Suppressor macrophage (primary cell): Measurements from ENCODE around the gene C5orf24.
"Not testable (repeated sequence)": the region's sequence is repeated elsewhere in the genome, so short reads cannot be mapped to it uniquely, and the experiment has no call there.

Experiments
- DNase-seq, 4 experiments: peaks; one replicate each; pipeline ENCODE4 v3.0.0-alpha.2; 2020 to 2022
- total RNA-seq, 17 experiments: gene quantifications; one replicate each; lab custom pipeline; 2026; ENCODE audit warnings: mixed read lengths in 6 of 17, inconsistent platforms in 3 of 17; lab: John Stamatoyannopoulos, UW

The C5orf24 gene
- total RNA-seq = 7.7 to 45.9 (median 28.6) reads per million in 17 experiments

DNA sequence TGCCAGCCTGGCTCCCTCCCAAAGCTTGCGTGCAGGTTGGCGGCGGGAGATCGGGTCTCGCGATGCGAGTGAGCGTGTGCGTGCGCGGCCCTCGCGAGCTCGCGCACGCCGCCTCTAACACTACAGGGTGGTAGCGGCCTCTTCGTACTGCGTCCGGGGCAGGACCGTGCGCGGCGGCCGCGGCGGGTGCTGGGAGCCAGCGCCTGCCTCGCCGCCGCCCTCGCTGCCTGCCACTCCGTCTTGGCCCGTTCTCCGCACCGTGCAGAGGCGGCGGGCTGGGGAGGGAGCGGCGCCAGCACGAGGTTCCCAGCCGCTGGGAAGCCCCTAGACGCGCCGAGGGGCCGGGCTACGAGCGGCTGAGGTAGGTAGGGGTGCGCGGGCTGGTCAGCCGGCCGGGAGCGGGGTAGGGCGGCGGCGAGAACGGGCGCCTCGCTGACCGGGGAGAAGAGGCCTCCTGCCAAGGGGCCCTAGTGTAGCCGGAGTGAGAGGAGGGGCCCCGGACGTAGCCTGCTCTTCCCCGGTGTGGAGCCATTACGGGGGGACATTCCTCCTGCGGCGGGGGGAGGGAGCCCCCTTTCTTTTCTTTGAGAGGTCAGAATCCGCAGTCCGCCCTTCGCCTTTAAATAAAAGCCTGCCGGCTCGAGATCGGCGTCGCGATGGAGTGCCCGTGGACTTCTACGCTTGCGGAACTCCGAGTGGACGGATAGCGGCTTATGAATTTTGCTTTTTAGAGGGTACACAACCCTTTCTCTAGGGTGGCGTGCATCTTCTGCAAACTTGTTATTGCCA, at the start of gene C5orf24:
Gene C5orf24 (plus strand): TSS at position 117 of the 789 bp plus-strand sequence. CDS start 8,933 bp downstream, outside the sequence.
- peak; percentile 98 to 99 (median 98) for DNase-seq

DNA sequence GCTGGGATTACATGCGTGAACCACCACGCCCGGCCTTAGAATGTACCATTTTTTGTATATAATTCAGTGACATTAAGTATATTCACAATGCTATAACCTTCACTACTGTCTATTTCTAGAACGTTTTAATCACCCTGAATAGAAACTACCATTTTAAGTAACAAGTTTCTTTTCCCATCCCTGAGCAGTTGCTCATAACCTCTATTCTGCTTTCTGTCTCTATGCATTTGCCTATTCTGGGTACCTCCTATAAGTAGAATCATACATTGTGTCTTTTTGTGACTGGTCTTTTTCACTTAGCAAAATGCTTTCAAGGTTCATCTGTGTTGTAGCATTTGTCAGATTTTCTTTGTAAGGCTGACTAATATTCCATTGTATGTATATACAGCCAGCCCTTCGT, 47.3 kb upstream of the C5orf24 start:
- DNase-seq = no peak

DNA sequence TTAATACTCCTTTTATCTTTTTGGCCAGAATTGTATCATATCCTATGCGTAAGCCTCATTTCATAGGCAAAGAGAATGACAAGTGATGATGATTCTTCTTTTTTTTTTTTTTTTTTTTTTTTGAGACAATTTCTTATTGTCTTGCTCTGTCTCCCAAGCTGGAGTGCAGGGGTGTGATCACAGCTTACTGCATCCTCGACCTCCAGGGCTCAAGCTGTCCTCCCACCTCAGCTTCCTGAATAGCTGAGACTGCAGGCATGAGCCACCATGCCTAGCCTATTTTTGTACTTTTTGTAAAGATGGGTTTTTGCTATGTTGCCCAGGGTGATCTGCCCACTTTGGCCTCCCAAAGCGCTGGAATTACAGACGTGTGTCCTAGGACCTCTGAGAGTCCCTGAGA, 41.9 kb upstream of the C5orf24 start:
- no peak for DNase-seq

DNA sequence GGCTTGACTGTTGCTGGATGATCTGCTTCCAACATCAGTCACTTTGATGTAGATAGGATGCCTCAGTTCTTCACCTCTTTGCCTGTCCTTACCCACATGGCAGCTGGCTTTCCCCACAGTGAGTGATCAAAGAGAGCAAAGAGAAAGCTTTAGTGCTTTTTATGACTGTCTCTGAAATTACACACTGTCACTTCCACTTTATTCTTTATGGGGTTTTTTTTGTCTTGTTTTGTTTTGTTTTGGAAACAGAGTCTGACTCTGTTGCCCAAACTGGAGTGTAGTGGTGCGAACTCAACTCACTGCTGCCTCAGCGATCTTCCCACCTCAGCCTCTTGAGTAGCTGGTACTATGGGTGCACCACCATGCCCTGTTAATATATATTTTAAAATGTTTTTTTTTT, 32.4 kb upstream of the C5orf24 start:
- DNase-seq = peak in 2 of 4 experiments; percentile 5 to 16

DNA sequence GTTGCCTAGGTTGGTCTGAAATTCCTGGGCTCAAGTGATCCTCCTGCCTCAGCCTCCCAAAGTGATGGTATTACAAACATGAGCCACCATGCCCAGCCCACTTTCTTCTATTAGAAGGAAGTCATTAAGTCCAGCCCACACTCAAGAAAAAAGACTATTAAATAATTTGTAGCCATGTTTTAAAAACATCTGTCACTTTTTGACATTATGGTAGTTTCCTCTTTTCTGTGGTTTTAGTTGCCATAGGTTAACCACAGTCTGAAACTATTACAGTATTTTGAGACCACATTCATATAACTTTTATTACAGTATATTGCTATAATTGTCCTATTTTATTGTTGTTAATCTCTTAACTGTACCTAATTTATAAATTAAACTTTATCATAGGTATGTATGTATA, 31.9 kb upstream of the C5orf24 start:
- peak in 2 of 4 experiments; percentile 51 to 52 for DNase-seq

DNA sequence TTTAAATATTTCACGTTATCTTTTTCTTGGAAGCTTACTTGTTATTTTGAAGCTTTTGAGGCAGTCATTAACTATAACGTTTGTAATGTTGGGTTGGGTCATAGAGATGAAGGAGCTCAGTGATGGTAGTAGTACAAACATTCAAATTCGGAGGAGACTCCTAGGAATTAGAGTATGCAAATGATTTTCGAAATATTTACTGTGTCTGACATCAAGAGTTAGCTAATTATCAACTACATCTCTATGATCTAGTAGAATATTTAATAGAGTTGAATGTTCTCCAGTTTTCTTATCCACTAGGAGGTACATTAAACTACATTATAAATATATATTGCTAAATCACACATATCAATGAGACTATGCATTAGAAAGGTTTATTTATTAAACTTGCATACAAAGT, 28.8 kb upstream of the C5orf24 start:
- no peak for DNase-seq

DNA sequence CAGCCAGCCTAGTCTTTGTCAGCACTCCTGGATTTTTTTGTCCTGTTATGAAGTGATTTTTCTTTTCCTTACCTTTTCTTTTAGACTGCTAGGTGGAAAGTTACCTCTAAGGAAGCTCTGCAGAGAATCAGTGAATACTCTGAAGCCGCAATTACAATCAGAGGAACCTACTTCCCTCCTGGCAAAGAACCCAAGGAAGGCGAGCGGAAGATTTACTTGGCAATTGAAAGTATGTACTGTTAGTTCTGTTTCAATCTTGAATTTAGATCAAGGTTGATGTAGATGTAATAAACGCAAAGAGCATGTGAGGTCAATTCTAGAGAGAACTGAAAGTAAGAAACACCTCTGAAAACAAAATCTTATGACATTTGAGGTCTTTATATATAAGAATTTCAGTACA, 27.0 kb upstream of the C5orf24 start:
- no peak for DNase-seq

DNA sequence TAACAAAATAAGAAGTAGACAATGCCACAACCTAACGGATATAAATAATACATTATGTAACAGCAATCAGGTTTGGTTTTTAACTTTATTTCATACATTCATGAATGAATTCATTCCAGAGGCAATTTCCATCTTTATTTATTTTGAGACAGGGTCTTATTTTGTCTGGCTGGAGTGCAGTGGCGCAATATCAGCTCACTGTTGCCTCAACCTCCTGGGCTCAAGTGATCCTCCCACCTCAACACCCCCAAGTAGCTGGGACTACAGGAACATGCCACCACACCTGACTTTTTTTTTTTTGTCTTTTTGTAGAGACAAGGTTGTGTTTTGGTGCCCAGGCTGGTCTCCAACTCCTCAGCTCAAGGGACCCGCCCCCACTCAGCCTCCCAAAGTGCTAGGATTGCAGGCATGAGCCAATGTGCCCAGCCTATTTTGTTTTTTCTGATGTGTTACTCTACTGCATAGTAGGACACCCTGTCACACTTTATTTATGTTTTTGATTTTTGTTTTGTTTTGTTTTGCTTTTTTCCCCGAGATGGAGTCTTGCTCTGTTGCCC, 26.3 kb upstream of the C5orf24 start:
- DNase-seq = peak in 1 of 4 experiments; percentile 3

DNA sequence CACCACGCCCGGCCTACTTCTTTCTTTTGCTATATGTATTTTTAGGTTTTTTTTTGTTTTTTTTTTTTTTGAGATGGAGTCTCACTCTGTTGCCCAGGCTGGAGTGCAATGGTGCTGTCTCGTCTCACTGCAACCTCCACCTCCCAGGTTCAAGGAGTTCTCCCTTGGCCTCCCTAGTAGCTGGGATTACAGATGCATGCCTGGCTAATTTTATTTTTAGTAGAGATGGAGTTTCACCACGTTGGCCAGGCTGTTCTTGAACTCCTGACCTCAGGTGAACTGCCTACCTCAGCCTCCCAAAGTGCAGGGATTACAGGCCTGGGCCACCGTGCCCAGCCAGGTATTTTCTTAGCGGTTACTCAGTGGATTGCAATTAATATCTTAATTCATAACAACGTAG, 23.9 kb upstream of the C5orf24 start:
- DNase-seq = no peak

DNA sequence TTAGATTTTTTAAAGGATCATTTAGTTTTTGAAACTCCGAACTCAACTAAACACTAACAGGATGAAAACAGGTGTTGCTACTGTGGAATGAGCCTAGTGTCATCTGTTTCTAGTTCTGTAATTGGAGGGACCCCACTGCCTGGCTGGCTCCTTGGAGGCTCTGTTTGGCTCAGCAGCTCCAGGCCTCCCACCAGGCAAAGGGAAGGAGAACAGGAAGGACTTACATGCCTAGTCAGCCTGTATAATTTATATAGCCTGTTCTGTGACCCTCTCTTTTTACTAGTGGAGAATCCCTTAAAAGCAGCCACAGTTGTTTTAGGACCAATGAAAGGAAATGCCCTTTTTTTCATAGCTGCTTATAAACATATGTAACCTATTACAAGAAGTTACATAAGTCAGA, 21.1 kb upstream of the C5orf24 start:
- DNase-seq = peak in 1 of 4 experiments; percentile 11

DNA sequence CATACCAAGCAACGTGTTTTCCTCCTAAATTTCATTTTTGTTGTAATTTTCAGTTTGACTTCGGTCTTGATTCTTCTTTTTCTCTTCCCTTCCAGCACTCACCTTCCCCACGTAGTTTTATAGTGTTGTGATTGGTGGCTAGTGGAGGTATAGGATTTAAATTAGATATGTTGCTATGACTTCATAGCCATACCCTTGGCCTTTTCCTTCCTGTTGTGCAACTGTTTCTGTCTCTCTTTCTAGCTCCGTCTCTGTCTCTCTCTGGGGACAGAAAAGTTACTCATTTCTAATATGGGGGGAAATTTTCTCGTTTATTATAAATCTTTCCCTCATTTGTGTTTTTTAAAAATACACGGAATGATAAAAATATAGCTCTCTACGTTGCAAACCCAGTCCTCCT, 20.6 kb upstream of the C5orf24 start:
- peak in 1 of 4 experiments; percentile 13 for DNase-seq

DNA sequence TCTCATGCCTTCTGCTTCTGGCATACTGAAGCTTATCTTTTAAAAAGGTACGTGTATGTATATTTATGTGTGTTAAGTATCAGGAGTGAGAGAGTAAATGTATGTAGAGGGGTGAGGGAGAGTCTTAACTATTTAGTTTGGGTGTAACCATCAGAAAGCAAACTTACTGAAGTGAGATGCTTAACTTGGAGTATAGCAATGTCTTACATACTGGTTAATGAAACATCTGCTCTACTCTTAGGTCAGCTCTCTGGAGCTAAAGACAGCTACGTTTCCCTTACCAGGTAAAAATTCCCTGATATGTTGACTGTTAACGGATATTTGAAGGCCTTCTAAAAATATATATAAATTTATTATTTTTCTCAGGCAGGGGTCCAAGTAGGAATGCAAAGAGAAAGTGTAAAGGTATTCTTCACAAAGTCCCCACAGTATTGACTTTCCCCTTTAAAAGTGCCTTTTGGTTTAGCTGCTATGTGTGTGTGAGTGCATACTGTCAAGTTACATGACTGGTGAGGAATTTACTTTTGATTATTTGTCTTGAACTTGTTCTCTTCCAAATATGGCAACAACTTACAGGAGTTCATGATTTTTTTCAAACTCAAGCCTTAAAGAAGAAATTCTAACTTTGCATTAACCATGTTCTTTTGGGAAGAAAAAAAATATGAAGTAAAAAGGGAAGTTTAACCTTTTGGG, 12.3 kb upstream of the C5orf24 start:
- DNase-seq = no peak

DNA sequence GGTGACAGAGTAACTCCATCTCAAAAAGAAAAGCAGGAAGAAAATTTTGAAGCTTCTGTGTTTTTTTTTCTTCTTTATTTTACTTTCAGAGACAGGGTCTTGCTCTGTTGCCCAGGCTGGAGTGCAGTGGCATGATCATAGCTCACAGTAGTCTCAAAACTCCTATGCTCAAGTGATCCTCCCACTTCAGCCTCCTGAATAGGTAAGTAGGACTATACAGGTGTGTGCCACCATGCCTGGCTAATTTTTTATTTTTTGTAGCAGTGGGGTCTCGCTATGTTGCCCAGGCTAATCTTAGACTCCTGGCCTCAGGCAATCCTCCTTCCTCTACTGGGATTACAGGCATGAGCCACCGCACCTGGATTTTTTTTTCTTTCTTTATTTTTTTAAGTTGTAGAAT, 10.1 kb upstream of the C5orf24 start:
- DNase-seq = no peak

DNA sequence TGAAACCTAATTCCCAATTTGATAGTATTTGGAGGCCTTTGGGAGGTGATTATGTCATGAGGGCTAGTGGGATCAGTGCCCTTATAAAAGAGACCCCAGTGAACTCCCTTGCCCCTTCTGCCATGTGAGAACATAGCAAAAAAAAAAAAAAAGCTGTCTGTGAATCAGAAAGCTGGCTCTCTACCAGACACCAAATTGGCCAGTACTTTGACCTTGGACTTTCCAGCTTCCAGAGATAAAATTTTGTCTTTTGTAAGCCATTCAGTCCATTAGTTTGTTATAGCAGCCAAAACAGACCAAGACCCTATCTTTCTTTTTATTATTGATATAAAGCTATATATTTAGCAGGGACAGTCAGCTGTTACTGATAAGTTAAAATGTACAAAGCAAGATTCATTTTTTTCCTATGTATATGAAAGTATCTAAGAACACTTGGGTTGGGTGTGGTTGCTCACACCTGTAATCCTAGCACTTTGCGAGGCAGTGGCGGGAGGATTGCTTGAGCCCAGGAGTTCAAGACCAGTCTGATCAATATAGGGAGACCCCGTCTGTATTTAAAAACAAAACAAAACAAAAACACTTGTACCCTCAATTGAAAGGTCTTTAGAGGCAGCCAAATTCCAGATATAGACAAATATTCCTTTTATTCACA, 8.1 kb upstream of the C5orf24 start:
- no peak for DNase-seq

DNA sequence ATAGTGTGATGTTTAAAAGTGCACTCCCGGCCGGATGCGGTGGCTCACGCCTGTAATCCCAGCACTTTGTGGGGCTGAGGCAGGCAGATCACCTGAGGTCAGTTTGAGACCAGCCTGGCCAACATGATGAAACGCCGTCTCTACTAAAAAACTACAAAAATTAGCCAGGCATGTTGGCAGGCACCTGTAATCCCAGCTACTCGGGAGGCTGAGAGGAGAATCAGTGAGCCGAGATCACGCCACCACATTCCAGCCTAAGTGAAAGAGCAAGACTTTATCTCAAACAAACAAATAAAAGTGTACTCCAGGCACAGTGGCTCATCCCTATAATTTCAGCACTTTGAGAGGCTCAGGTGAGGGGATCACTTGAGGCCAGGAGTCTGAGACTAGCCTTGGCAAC, 7.4 kb upstream of the C5orf24 start:
- not testable (repeated sequence) for DNase-seq

DNA sequence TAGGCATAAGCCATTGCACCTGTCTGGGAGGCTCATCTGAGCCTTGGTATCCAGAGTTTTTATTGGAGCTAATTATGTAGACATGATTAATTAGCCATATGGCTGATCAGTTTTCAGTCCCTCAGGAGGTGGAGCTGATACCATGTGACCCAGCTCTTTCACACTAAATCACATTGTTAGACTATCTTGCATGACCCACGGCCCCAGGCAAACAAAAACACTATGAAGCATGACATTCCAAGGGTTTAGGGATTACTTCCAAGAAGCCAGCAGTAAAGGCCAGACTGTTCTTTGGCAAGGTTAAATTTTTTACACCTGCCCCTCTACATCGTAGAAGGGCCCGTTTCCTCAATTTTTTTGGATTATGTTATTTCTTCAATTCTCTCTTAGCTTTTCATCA, 5.0 kb upstream of the C5orf24 start:
- DNase-seq = no peak

DNA sequence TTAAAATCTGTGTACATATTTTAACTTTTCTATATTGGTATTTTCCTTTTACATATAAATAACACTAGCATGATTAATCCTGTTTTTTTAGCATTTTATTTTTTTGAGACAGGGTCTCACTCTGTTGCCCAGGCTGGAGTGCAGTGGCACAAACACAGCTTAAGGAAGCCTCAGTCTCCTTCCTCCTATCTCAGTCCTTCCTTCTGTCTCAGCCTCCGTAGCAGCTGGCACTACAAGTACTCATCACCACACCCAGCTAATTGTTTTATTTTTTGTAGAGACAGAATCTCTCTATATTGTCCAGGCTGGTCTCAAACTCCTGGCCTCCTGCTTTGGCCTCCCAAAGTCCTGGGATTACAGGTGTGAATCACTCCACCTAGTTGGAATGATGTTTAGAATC, 1.5 kb upstream of the C5orf24 start:
- no peak for DNase-seq

DNA sequence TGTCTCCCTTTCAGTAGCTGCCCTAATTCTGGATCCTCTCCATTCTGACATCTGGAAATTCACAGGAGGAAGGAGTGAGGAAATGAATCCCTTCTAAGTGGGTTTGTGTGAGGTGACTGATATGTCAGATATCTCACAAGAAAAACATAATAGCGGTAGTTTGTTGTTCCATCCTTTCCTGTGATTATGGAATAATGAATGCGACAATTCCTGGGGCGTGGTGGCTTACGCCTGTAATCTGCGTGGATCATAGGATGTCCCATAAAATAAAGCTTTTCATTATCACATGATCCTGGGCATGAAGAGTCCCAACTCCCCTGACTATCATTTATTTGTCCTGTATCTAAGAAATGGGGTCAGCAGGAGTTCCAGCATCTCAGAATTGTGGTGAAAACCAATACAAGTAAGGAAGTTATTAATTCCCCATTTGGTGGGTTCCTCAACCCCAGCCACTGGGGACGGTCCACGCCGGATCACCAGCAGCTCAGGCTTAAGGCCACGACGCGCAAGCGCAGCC, 375 bp upstream of the C5orf24 start:
- DNase-seq = no peak

DNA sequence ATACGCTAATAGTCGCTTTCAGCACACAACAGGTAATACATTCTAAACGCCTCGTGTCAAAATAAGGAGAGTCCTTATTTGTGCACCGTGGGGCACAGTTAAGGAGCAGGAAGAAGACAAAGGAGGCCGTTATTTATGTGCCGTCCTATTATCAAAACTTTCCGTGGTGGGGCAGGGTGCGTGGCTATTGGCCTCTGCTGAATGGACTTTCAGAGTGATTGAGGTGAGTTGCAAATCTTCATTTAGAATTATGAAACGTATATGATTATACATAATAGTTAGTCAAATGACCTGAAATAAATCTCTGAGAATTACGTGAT, 833 bp downstream of the C5orf24 start:
- peak in 1 of 4 experiments; percentile 38 for DNase-seq

DNA sequence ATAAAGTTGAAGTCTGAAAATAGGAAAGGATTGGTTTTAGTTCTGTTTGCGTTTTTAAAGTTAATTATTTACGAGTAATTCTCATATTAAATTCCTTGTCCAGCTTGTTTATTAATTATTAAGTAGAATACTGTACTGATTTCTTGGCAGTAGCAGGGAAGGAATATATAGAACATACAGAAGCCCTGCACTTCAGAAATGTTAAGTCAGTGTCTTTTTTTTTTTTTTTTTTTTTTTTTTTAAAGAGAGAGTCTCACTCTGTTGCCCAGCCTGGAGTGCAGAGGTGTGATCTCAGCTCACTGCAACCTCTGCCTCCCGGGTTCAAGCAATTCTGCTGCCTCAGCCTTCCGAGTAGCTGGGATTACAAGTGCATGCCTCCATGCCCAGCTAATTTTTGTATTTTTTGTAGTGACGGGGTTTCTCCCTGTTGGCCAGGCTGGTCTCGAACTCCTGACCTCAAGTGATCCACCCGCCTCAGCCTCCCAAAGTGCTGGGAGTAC, 3.7 kb downstream of the C5orf24 start:
- not testable (repeated sequence) for DNase-seq

DNA sequence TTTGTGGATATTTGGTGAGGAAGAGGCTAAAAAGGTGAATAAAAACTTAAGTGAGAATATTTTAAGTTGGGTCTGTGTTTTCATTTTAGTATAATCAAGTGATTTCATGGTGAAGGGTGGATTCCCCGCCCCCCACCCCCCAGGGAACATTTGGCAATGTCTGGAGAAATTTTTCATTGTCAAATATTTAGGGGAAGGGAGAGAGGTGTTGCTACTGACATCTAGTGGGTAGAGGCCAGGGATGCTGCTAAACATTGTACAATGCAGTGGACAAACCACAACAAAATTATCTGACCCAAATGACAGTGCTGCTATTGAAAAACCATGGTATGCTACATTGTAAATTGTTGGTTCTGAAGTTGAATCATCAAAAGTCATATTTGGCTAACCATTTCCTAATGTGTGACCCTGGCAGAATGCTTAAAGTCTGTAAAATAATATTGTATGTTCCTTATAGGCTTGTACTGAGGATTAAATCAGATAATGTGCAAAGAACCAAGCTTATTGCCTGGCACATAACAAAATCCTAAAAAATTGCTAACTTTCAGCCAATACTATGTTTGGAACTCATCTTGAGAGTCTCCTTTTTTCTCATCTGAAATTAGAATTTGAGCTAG, 5.6 kb downstream of the C5orf24 start:
- DNase-seq = peak; percentile 17 to 40 (median 34)

DNA sequence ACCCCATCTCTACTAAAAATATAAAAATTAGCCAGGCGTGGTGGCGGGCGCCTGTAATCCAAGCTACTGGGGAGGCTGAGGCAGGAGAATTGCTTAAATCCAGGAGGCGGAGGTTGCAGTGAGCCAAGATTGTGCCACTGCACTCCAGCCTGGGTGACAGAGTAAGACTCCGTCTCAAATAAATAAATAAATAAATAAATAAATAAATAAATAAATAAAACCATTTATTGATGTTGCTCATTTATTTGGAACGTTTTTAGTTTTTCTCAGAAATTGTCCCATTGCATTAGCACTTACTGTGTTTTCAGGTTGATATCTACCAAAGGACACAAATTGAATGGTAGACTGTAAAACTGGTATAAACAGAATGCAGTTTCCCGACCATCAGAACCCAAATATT, 10.7 kb downstream of the C5orf24 start:
- DNase-seq = not testable (repeated sequence)
